Pancreas (tissue), 10 donors: ENCODE results near the gene ESR2. TPM values are rescaled to one million over a fixed set of nuclear protein-coding genes. Genes with fewer than 3 reads are reported as not detected.
"Not testable (repeated sequence)": the region's sequence is repeated elsewhere in the genome, so short reads cannot be mapped to it uniquely, and the experiment has no call there.

ENCODE experiments used
- ATAC-seq, 4 donors: fragments of 200-7000 bp; cut with Tn5 transposase; one replicate each; pipeline versions ENCODE4 v1.8.0 to v1.9.1; 2020; ENCODE audit warnings: mild to moderate bottlenecking in 4 of 4, moderate library complexity in 4 of 4
- DNase-seq, 6 donors: peaks; one replicate each; pipeline ENCODE4 v3.0.0-alpha.2; 2020
- FAIRE-seq: peaks from 2 replicates; lab custom pipeline; 2012; peaks lifted over from hg19 to GRCh38; lab: Jason Lieb, UNC
- H3K27ac ChIP-seq, 4 donors: fragments of 200-600 bp; sonication (generic); 1 replicate in 3 of 4; 2 replicates in 1 of 4; pipeline versions ENCODE4 v1.5.0 to v1.8.0; 2020
- H3K27me3 ChIP-seq, 4 donors: fragments of 200-600 bp; one replicate each; pipeline ENCODE4 v1.8.0; 2021
- H3K36me3 ChIP-seq, 3 donors: fragments of 200-600 bp; sonication (generic) in 1 of 3; one replicate each; pipeline versions ENCODE4 v1.5.0 to v1.8.0; 2020 to 2021
- H3K4me1 ChIP-seq, 3 donors: fragments of 200-600 bp; one replicate each; pipeline ENCODE4 v1.8.0; 2021
- H3K4me3 ChIP-seq, 4 donors: fragments of 200-600 bp; sonication (generic) in 2 of 4; one replicate each; pipeline versions ENCODE4 v1.5.0 to v1.8.0; 2020 to 2021
- H3K9me3 ChIP-seq, 4 donors: fragments of 200-600 bp; one replicate each; pipeline ENCODE4 v1.8.0; 2021
- WGBS, 2 donors: extraction: QIAGEN DNeasy Blood & Tissue Kit; methylation state at CpG; one replicate each; pipeline ENCODE4 v1.1.7; 2013; 5-methylcytosine and 5-hydroxymethylcytosine counted together
- intact Hi-C, 3 donors: fragments of 100-400 bp; cut with DNase I; formaldehyde crosslinking; loops; one replicate each; pipeline versions ENCODE4 v1.11.1 to v1.14.2; 2022
- polyA plus RNA-seq, 2 donors: library from polyadenylated mRNA; stranded (reverse); fragments of 200-250 nt; gene quantifications; one replicate each; pipeline ENCODE4 v1.2.3, GENCODE V29; 2013
- total RNA-seq, 6 donors: library from RNA; stranded (reverse); fragmentation: NEBNext Ultra II Directional in 4 of 6; extraction: Animal tissue kit (Norgen Biotek cat#: 25700) in 4 of 6; gene quantifications; one replicate each; pipeline versions ENCODE4 v1.2.1 to v1.2.4, GENCODE V29; 2021 to 2023
- TF ChIP-seq, protein P1 (sequence below), 4 donors: fragments of 200-600 bp; sonication (generic) in 3 of 4; IDR thresholded peaks; one replicate each; pipeline versions ENCODE4 v1.5.0 to v1.8.0; 2021; ENCODE audit warnings: antibody characterized with exemption in 4 of 4
- donor health status: healthy with polysubstance abuse.
- donor health status: DM: no; HTN: no; CAD: no; lungs with moderate emphysema.
- donor health status: DM: no; HTN: no; CAD: no.
- donor health status: control.
- donor health status: control.
- donor health status: Bipolar disorder and iron deficiency.
- donor health status: DM: yes; HTN: yes; CAD: no.
- donor health status: DM: no; HTN: no; CAD: no.
- donor health status: DM: no; HTN: no; CAD: no.
- donor health status: DM: yes; HTN: yes; CAD: no.

The ESR2 gene
- total and polyA plus RNA-seq, 8 donors: 0.08 to 0.78 (median 0.19) TPM

DNA sequence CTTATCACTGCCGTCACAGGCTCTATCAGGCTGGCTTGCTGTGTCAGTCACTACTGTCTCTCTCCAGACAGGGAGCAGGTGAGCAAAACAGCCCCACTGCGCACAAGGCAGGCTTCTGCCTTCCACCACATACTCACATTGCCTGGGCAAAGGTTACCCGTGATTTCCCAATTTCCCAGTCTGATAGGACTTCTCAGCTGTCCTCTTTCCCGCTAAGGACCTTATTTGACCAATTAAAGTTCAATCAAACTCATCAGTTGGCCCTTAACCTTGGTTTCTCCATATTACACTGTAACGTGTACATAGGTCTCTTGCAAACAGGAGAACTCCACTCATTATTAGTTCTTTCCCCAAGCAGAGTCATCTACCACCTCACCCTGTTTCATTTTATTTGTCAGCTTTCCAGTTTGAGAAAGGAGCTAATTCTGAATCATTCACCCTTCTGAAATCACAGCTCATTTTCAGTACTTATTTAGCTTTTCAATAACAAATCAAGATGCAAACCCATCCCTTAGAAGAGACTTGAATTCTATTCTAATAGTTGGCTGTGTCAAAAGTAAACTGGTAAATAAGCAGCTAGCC lies 170.8 kb downstream of the ESR2 start:
- Histone ChIP-seq H3K27ac (no peak overlapping the region), H3K4me3 (no peak overlapping the region), H3K4me1 (peaks cover 0 to 8% (median 0%) of the 10 kb centered on the region in 3 donors), H3K36me3 (peaks cover 0 to 65% (median 15%) of the 10 kb centered on the region in 3 donors), H3K9me3 (no peaks in the 10 kb centered on the region), H3K27me3 (no peaks in the 10 kb centered on the region)
- ATAC-seq: peak; percentile 29 to 79 (median 56)
- 40 to 43% methylated on average over 5 of the region's 5 CpGs for WGBS, 2 donors
- DNase-seq: peak in 3 of 6 donors; percentile 23 to 38 (median 27)
- no peak for FAIRE-seq
- TF ChIP-seq, protein P1, sequence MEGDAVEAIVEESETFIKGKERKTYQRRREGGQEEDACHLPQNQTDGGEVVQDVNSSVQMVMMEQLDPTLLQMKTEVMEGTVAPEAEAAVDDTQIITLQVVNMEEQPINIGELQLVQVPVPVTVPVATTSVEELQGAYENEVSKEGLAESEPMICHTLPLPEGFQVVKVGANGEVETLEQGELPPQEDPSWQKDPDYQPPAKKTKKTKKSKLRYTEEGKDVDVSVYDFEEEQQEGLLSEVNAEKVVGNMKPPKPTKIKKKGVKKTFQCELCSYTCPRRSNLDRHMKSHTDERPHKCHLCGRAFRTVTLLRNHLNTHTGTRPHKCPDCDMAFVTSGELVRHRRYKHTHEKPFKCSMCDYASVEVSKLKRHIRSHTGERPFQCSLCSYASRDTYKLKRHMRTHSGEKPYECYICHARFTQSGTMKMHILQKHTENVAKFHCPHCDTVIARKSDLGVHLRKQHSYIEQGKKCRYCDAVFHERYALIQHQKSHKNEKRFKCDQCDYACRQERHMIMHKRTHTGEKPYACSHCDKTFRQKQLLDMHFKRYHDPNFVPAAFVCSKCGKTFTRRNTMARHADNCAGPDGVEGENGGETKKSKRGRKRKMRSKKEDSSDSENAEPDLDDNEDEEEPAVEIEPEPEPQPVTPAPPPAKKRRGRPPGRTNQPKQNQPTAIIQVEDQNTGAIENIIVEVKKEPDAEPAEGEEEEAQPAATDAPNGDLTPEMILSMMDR (IDR thresholded peaks at IDR 0.05): no peak
- intact Hi-C loops: loop anchor here in 1 of 3 donors (10.0 kb wide), 1 partner anchor 171 kb away; the partner anchor contains the start of gene ESR2

DNA sequence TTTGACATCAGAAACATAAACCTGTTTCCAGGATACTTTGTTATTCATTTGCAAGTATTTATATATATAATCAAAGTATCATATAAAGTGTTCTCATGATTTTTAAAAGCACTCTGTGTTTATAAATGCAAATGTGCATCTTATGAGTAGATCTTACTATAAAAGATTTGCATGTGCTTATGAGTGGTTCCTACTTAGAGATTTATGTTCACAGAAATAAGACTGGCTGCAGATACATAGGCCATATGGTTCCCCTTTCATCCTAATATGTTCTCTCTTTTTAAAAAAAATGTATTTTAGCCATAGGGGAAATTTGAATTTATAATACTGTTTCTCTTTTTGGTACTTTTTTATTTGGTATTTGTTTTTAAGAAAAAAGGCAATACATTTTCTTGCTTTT lies 174.2 kb downstream of the ESR2 start:
- no peaks in the 10 kb centered on the region for H3K27me3 ChIP-seq
- H3K4me1 ChIP-seq: peaks cover 0 to 10% (median 0%) of the 10 kb centered on the region in 3 donors
- TF ChIP-seq, protein P1 (IDR thresholded peaks at IDR 0.05): no peak
- no peak overlapping the region for H3K4me3 ChIP-seq
- peaks cover 0 to 32% (median 7%) of the 10 kb centered on the region in 3 donors for H3K36me3 ChIP-seq
- no peak overlapping the region for H3K27ac ChIP-seq
- DNase-seq (no peak), FAIRE-seq (no peak), ATAC-seq (no peak)
- intact Hi-C loops: loop anchor here in 1 of 3 donors (10.0 kb wide), 1 partner anchor 175 kb away; the partner anchor contains the start of gene ESR2
- no peaks in the 10 kb centered on the region for H3K9me3 ChIP-seq

DNA sequence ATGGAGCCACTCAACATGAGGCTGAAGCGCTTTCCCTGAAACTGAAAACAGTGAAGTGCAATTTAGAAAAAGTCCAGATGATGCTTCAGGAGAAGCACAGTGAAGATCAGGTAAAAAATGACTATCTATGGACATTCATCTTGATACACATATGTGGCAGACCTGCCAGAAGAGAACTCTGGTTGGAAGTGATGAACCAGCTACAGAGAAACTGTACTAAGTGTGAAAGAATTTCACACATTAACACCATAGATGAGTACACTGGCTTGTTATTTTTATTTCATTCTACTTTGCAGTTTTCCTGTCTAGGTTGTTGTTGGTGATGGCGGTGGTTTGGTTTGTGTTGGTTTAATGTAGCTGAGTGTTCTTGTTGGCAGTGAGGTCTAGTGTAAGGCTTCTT lies 174.7 kb downstream of the ESR2 start:
- Histone ChIP-seq H3K9me3 (no peaks in the 10 kb centered on the region), H3K27me3 (no peaks in the 10 kb centered on the region), H3K4me1 (peaks cover 0 to 10% (median 0%) of the 10 kb centered on the region in 3 donors), H3K4me3 (no peak overlapping the region), H3K36me3 (peaks cover 0 to 27% (median 7%) of the 10 kb centered on the region in 3 donors), H3K27ac (no peak overlapping the region)
- no peak for DNase-seq
- intact Hi-C loops: no loop called here
- TF ChIP-seq, protein P1 (IDR thresholded peaks at IDR 0.05): no peak
- no peak for FAIRE-seq
- no peak for ATAC-seq
- 95 to 98% methylated on average over 2 of the region's 2 CpGs for WGBS, 2 donors

DNA sequence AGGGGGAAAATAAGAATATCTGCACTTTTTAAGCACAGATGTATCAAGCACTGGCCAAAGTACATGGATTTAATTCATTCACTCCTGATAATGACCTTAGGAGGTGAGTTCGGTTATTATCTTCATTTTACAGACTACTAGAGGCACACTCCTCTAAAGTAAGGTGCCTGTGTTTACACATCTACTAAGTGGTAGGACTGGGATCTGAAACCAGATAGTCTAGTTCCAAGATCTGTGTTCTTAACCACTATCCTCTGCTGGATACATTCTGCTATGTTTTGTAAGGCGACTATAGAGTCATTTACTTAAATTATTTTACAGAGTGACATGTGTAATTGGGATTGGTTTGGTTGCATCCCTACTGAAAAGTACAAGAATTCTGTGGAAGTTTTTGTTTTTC lies 175.3 kb downstream of the ESR2 start:
- DNase-seq (no peak), FAIRE-seq (no peak), ATAC-seq (peak in 2 of 4 donors; percentile 10 to 11)
- no peaks in the 10 kb centered on the region for H3K9me3 ChIP-seq
- peak overlapping the region in 1 of 4 donors; percentile 69 for H3K27ac ChIP-seq
- TF ChIP-seq, protein P1 (IDR thresholded peaks at IDR 0.05): no peak
- peaks cover 0 to 10% (median 0%) of the 10 kb centered on the region in 3 donors for H3K4me1 ChIP-seq
- H3K27me3 ChIP-seq: no peaks in the 10 kb centered on the region
- H3K36me3 ChIP-seq: peaks cover 0 to 22% (median 7%) of the 10 kb centered on the region in 3 donors
- 59 to 68% methylated on average over 2 of the region's 2 CpGs for WGBS, 2 donors
- intact Hi-C loops: no loop called here
- no peak overlapping the region for H3K4me3 ChIP-seq

DNA sequence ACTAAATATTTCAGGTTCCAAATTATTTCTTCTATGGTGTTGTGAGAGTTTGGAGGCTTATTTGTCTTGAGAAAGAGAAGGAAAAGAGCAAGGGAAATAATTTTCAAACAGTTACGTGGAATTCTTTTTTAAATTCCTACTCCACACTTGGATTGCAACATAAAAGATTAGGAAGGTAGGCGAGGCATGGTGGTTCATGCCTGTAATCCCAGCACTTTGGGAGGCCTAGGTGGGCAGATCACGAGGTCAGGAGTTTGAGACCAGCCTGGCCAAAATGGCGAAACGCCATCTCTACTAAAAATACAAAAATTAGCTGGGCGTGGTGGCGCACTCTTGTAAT lies 175.8 kb downstream of the ESR2 start:
- Histone ChIP-seq H3K27ac (peak overlapping the region in 2 of 4 donors; percentile 17 to 69), H3K36me3 (peaks cover 0 to 17% (median 7%) of the 10 kb centered on the region in 3 donors)
- H3K4me3 ChIP-seq, FAIRE-seq, DNase-seq, ATAC-seq, H3K4me1 ChIP-seq, H3K9me3 ChIP-seq, H3K27me3 ChIP-seq, intact Hi-C loops: not testable (repeated sequence)
- WGBS, 2 donors: 76 to 79% methylated on average over 7 of the region's 7 CpGs
